Left ventricle myocardium inferior (tissue), 1 donor: ENCODE measurements around the gene C1orf210. TPM values are rescaled to one million over a fixed set of nuclear protein-coding genes. Genes with fewer than 3 reads are reported as not detected.

Source experiments
- DNase-seq: peaks from one replicate; pipeline ENCODE4 v3.0.0-alpha.2; 2020
- H3K27ac ChIP-seq: fragments of 200-600 bp; replicated peaks from 2 replicates; pipeline ENCODE4 v1.8.0; 2021
- H3K27me3 ChIP-seq: fragments of 200-600 bp; 2 replicates; pipeline ENCODE4 v1.8.0; 2021; ENCODE audit warnings: low read depth
- H3K36me3 ChIP-seq: fragments of 200-600 bp; 2 replicates; pipeline ENCODE4 v1.8.0; 2021
- H3K4me1 ChIP-seq: fragments of 200-600 bp; 2 replicates; pipeline ENCODE4 v1.8.0; 2021
- H3K4me3 ChIP-seq: fragments of 200-600 bp; 2 replicates; pipeline ENCODE4 v1.8.0; 2021; ENCODE audit warnings: mild to moderate bottlenecking, moderate library complexity
- H3K9me3 ChIP-seq: fragments of 200-600 bp; replicated peaks from 2 replicates; pipeline ENCODE4 v1.8.0; 2021
- intact Hi-C: fragments of 100-400 bp; cut with micrococcal nuclease; formaldehyde crosslinking; loops from one replicate; pipeline ENCODE4 v1.11.0; 2022
- total RNA-seq: library from RNA; stranded (reverse); fragmentation: NEBNext Ultra II Directional; extraction: Animal tissue kit (Norgen Biotek cat#: 25700); gene quantifications from one replicate; pipeline ENCODE4 v1.2.1, GENCODE V29; 2021
- TF ChIP-seq, protein P1 (sequence below): fragments of 200-600 bp; IDR thresholded peaks from 2 replicates; pipeline ENCODE4 v1.8.0; 2021; ENCODE audit warnings: antibody characterized with exemption, mild to moderate bottlenecking, borderline replicate concordance
- donor health status: DM: no; HTN: yes; CAD: no; lungs with severe emphysema.

Gene C1orf210
- total RNA-seq, 1 donor from 2014 or later: not detected

- no peak overlapping the region for H3K4me3 ChIP-seq
- TF ChIP-seq, protein P1, sequence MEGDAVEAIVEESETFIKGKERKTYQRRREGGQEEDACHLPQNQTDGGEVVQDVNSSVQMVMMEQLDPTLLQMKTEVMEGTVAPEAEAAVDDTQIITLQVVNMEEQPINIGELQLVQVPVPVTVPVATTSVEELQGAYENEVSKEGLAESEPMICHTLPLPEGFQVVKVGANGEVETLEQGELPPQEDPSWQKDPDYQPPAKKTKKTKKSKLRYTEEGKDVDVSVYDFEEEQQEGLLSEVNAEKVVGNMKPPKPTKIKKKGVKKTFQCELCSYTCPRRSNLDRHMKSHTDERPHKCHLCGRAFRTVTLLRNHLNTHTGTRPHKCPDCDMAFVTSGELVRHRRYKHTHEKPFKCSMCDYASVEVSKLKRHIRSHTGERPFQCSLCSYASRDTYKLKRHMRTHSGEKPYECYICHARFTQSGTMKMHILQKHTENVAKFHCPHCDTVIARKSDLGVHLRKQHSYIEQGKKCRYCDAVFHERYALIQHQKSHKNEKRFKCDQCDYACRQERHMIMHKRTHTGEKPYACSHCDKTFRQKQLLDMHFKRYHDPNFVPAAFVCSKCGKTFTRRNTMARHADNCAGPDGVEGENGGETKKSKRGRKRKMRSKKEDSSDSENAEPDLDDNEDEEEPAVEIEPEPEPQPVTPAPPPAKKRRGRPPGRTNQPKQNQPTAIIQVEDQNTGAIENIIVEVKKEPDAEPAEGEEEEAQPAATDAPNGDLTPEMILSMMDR: no peak
- H3K9me3 ChIP-seq: no peaks in the 10 kb centered on the region
- H3K27me3 ChIP-seq: no peaks in the 10 kb centered on the region
- DNase-seq: no peak
- H3K27ac ChIP-seq: no peak overlapping the region
- intact Hi-C loops: no loop called here
- no peaks in the 10 kb centered on the region for H3K4me1 ChIP-seq
- no peaks in the 10 kb centered on the region for H3K36me3 ChIP-seq
Measured at GRCh38 chr1:43286115-43286514, 734 bp upstream of the C1orf210 start.

- H3K4me3 ChIP-seq: no peak overlapping the region
- TF ChIP-seq, protein P1: no peak
- no peak overlapping the region for H3K27ac ChIP-seq
- no peak for DNase-seq
- no peaks in the 10 kb centered on the region for H3K36me3 ChIP-seq
- H3K9me3 ChIP-seq: no peaks in the 10 kb centered on the region
- H3K27me3 ChIP-seq: no peaks in the 10 kb centered on the region
- no peaks in the 10 kb centered on the region for H3K4me1 ChIP-seq
- intact Hi-C loops: no loop called here
Measured at GRCh38 chr1:43284546-43285110, 753 bp downstream of the C1orf210 start.

GRCh38 chr1:43284065-43284464 lies 1.3 kb downstream of the C1orf210 start:
- DNase-seq: no peak
- Histone ChIP-seq H3K9me3 (no peaks in the 10 kb centered on the region), H3K4me3 (no peak overlapping the region), H3K27ac (no peak overlapping the region), H3K27me3 (no peaks in the 10 kb centered on the region), H3K36me3 (no peaks in the 10 kb centered on the region), H3K4me1 (no peaks in the 10 kb centered on the region)
- intact Hi-C loops: no loop called here
- TF ChIP-seq, protein P1: no peak

DNA sequence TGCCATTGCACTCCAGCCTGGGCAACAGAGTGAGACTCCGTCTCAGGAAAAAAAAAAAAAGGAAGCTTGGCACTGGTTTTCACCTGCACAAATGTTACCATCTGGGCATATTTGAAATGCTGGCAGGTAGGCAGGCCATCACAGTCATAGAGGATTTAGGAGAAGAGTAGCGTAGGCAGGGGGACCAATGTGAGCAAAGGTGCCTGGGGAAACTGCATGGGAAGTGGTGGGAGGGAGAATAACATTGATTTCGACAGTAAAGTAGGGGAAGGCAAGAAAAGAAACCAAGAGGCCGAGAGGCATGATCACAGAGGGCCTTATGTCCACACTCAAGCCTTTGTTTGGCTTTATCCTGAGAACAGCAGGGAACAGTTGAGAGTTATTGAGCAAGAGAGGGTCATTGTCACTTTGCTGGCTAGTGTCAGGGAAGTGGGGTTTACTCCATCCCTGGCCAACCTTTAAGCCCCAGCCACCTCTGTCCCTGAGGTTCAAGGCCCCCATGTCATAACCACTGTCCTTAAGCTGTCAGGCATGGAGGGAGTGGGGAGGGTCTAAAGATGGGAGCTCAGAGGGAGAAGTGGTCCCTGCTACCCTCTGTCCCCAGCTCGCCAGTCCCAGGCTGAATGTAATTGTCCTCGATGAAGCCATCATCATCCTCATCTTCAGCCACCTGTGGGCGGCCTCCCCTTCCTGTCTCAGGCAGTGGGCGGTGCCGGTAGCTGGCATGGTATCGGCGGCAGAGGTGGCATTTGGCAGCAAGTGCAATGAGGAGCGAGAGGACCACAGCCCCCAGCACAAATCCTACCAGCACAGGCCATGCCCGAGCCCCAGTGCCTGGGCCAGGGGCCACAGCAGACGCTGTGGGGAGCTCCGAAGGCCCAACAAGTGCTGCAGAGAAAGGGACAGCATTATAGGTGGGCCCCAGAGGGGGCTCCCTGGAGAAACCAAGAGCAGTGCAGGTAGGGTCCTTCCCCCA lies 2.9 kb downstream of the C1orf210 start:
- intact Hi-C loops: no loop called here
- DNase-seq: no peak
- TF ChIP-seq, protein P1: no peak

GRCh38 chr1:43280692-43281091 lies 4.7 kb downstream of the C1orf210 start:
- no peak overlapping the region for H3K4me3 ChIP-seq
- H3K9me3 ChIP-seq: no peaks in the 10 kb centered on the region
- no peaks in the 10 kb centered on the region for H3K27me3 ChIP-seq
- no peak for DNase-seq
- TF ChIP-seq, protein P1: no peak
- intact Hi-C loops: no loop called here
- H3K36me3 ChIP-seq: no peaks in the 10 kb centered on the region
- H3K27ac ChIP-seq: no peak overlapping the region
- no peaks in the 10 kb centered on the region for H3K4me1 ChIP-seq

More for the DNA sequence above, 2.9 kb downstream of the C1orf210 start:
- Histone ChIP-seq H3K4me3 (no peak overlapping the region), H3K27me3 (no peaks in the 10 kb centered on the region), H3K36me3 (no peaks in the 10 kb centered on the region), H3K27ac (no peak overlapping the region), H3K4me1 (no peaks in the 10 kb centered on the region), H3K9me3 (no peaks in the 10 kb centered on the region)
